Sigmoid colon (tissue), 3 donors: Measurements from ENCODE around the gene KRTAP9-6.

Source experiments
- CTCF ChIP-seq, 4 experiments: fragments of 450-650 bp in 3 of 4; fragments of 200-600 bp in 1 of 4; IDR thresholded peaks; one replicate each; pipeline ENCODE4 v1.5.1; 2016 to 2019; ENCODE audit warnings: antibody characterized with exemption in 4 of 4, mild to moderate bottlenecking in 3 of 4, moderate library complexity in 2 of 4
- POLR2A ChIP-seq, 2 donors: fragments of 450-650 bp; IDR thresholded peaks; one replicate each; pipeline ENCODE4 v1.6.1; 2016; ENCODE audit warnings: antibody characterized with exemption in 2 of 2, mild to moderate bottlenecking in 2 of 2, moderate library complexity in 2 of 2

- TF ChIP-seq CTCF (IDR thresholded peaks at IDR 0.05) (no peak), POLR2A (IDR thresholded peaks at IDR 0.05) (no peak)
Measured at GRCh38 chr17:41267711-41268110, 2.5 kb downstream of the KRTAP9-6 start.
